Hindlimb muscle (tissue), 1 donor: ENCODE measurements around the gene SPRYD3. TPM values are rescaled to one million over a fixed set of nuclear protein-coding genes. Genes with fewer than 3 reads are reported as not detected.

ENCODE experiments used
- DNase-seq: peaks from one replicate; pipeline ENCODE4 v3.0.0-alpha.2; 2013
- polyA plus RNA-seq: library from polyadenylated mRNA; unstranded; fragments of 120-200 nt; gene quantifications from one replicate; pipeline ENCODE4 v1.2.1, GENCODE V29; 2013; ENCODE audit not compliant: insufficient read length

SPRYD3 gene
- polyA plus RNA-seq, 1 donor, result 17.4 TPM

DNA sequence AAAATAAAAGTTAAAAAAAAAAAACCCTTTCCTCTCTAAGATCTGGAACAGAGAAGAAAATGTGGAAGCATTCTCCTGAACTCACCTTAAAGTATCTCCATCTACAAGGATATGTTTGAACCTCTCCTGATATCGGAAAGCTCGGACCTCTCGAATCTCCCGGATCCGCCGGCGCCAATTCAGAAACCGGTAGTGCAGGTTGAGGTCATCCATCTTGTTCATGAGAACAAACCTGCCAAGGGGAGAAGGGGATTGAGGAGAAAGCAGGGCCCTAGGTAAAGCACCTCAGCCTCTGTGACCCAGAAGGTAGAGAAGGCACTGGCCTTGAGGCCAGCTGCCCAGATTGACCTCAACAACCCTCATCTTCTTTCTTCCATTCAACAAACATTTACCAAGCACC lies 2.2 kb downstream of the SPRYD3 start:
- DNase-seq, result no peak

DNA sequence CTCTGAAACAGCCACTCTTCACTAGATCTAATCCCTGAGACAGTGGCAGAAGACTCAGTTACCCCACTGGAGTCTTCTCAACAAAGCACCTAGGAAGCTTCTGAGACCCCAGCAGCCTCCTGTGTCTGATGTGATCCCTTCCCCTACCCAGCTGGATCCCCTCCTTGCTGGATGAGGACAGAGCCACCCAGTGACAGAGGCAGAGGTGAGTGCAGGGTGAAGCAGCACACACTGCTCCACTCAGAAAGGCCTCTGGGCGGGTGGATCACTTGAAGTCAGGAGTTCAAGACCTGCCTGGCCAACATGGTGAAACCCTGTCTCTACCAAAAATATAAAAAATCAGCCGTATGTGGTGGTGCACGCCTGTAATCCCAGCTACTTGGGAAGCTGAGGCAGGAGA lies 2.7 kb downstream of the SPRYD3 start:
- DNase-seq, result no peak

DNA sequence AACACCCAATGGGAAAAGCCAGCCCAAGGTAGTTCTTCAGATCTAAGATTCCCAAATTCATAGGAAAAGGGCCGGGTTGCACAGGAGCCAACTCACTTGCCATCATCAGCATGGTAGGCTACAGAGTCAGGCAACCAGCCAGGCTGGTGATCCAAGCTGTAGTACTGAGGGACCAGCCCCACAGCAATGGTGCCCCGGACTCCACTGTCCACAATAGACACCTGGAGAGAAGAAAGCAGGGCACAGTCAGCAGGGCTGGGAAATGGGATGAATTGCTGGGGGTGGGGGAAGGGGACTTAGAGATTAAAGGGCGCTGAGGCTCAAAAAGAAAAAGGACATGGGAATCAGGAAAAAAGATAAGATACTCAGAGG lies 4.2 kb downstream of the SPRYD3 start:
- DNase-seq, result no peak

DNA sequence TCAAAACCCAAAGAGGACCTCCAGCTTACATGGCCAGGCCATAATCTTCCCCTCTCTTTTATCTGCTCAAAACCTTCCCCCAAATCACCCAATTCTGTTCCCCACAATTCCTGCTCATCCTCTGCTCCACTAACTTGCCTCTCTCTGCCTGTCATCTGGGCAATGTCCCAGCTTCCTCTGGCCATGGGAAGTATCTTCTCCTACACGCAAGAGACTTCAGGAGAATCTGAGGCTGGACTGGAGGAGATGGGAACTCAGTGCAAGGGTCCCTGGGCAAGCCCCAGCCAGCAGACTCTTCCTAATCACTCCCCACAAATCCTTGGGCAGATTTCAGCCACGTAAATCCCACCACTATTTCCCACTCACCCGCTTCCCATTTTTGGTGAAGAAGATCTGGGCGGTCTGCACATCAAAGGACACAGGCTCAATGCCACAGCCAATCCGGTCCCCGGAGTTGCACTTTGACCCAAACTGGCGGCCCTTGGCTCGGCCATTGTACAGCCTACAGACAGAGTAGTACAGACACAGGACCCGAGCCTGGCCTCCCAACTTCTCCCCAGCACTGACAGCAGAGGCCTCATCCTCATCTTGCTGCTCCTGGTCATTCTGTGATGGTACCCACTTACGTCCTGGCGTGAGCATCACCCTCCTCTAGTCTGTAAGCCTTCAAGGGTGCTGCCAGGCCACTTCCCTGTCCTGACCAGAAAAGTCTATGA lies 4.7 kb downstream of the SPRYD3 start:
- DNase-seq, result peak; percentile 32

DNA sequence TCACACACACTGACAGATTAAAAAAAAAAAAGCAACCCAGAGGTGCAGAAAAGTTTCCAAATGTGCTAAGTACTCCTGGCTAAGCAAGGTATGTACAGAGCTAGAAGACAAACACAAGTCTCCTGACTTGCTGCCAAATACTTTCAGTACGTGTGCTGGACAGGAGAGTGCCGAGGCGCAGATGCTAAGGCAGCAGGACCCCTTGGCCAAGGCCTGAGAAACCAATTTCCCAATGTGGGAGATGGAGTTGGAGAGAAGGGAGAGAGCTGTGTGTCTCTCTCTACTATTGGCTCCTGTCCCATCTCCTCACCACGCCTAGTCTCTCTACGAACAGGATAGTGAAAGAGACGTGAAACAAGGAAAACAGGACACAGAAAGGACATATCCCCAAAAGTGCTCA lies 5.3 kb downstream of the SPRYD3 start:
- peak; percentile 62 for DNase-seq

DNA sequence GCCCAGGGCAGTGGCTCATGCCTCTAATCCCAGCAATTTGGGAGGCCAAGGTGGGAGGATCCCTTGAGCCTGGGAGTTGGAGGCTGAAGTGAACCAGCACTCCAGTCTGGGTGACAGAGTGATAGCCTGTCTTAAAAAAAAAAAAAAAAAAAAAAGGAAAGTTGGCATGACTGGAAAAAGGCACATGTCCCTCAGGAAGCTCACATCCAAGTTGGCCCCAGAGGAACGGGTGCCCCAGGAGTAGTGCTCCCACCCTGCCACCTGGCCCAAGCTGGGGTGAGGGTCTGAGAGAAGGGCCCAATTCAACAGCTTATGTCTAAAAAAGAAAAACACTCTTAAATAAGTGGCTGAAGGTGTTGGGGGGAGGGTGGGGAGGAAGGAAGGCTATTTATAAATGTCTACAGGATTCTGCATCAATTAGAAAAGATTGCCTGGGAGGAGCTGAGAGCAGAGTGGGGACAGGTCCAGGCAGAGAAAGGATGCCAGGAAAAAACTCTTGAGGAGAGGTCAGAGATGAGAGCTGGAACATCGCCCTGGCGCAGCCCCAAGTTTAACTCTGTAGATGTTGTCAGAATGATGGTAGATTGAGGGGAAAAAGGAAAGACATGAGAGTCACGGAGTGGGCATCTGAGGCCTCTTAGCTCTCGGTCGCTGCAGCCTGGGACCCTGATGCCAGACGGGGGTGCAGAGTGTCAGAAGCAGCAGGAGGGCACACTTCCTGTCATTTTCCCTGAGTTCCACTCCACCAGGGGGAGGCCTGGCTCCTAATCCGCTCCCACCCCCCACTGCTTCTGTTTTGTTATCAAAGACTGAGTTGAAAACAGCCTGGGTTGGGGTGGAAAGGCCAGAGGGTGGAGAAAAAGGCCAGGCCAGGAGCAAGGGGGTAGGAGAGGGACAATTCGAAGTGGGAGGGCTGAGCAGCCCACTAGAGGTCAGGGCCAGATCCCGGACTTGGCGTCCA lies 7.3 kb downstream of the SPRYD3 start:
- DNase-seq, result peak; percentile 94

DNA sequence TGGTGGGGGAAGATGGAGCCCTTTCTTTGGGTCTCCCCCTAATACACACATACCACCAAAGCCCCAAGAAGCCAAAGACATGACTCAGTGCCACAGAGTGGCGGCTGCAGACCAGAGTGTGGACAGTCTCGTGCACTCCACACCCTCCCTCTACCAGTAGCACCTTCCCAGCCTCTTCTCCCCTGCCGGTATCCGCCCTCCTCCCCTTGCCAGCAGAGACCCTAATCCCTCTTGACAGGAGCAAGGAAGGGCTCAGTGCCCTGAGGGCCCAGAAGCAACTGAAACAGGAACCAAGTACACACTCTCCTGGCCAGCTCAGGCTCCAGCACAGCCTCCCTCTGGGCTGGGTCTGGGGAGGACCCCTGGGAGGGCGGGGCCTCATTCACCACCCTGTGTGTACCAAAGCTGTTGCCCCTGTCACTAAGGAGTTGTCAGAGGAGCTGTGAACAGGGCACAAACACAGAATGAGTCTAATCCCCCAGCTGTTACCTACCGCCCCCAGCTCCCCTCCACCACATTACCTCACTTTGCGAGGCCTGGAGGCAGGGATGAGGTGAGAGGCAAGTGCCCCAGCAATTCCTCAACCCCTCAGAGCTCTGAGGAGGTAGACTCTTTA lies 8.2 kb downstream of the SPRYD3 start:
- DNase-seq, result no peak

DNA sequence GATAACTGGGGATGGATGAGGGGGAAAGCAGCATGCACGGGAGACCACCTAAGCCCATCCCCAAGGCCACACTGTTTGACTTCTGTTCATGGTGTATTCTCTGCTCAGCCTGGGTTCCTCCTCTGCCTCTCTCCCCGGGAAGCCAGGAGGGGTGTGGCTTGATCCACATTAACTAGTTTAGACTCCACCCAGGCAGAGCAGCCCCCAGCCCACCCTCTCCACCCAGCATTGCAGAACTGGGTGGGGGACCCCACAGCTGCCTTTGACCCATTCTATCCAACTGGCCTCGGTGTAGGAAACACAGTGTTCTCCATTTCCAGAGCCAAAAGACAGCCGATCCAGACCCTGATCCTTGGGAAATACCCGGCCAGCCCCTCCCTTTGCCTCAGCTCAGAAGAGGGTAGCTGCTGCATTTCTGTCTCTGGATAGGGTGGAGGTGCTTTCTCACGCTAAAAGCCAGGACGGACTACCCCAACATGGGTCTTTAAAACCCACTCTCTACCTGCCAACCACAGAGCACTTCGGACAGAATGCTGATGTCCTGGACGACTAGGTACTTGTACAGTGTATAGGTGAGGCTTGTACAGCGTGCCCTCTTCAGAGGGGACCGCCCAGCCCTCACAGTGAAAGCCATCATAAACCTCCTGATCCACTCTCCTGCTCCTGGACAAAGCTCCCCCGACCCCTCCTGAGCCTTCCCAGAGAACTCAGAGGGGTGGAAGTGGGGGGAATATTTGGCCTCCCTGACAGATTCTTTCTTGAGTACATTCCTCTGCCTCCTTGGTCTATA lies 9.4 kb downstream of the SPRYD3 start:
- DNase-seq, result peak; percentile 79

DNA sequence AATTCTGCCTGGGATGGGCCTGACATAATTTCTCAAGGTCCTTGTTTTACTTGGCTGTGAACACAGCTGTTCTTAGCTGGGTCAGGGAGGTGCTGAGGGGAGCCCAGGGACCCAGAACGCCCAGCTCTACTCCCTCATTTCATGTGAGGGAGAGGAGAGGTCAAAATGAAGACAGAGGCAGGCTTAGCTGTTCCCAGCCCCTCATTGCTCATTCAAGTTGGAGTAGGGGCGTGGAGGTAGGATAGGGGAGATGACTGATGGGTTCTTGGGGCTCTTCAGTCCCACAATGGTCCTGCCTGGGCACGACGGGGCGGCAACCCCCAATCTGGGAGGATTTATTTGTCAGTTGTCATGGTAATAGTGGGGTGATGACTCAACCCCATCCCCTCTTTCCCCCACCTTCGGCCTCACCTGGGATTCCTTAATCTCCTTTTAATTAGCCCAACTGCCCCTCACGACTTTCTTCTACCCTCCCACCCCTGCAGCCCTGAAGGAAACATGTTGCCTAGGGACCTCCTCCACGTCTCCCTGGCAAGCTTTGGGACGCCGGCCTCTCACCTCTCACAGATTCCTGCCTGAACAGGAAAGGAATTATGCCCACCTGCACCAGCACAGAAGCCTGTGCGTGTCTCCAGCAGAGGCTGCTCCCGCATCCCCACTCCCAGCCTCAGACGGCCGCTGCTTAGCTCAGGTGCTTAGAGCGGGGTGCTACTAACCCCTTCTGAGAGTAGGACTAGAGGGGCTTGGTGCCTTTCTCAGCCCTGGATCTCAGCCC lies 10.2 kb downstream of the SPRYD3 start:
- no peak for DNase-seq

DNA sequence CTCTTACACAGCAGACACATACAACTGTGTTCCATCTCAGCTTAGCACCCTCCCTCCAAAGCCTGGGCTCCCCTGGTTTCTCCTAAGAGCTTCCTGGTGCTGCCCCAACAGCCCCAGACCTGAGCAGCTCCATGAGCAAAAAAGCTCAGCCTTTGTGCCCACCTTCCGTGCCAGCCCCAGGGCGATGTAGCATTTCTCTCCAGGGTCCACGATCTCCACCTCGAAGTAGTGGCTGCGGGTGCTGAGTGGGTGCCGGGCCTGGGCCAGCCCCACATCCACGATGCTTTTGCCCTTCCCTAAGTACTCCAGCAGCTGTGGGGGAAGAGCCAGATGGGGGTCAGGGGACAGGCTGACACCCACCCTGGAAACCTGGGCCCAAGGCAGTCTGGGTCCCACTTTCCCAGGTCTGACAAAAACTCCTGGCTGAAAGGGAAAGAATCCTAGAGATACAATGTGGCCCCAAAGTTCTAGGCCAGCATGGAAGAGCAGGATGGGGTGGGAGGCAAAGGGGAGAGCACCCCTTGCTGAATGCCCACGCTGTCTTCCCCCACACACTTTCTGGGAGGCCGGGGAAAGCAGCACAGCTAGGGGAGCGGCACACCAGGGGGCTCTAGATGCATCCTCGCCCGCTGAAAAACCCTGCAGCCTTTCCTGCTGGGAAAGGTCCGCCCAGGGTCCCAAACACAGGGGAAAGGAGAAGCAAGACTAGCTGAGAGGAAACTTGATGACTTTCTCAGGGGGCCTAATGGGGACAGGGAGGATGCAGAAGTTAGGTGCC lies 11.0 kb downstream of the SPRYD3 start:
- no peak for DNase-seq

DNA sequence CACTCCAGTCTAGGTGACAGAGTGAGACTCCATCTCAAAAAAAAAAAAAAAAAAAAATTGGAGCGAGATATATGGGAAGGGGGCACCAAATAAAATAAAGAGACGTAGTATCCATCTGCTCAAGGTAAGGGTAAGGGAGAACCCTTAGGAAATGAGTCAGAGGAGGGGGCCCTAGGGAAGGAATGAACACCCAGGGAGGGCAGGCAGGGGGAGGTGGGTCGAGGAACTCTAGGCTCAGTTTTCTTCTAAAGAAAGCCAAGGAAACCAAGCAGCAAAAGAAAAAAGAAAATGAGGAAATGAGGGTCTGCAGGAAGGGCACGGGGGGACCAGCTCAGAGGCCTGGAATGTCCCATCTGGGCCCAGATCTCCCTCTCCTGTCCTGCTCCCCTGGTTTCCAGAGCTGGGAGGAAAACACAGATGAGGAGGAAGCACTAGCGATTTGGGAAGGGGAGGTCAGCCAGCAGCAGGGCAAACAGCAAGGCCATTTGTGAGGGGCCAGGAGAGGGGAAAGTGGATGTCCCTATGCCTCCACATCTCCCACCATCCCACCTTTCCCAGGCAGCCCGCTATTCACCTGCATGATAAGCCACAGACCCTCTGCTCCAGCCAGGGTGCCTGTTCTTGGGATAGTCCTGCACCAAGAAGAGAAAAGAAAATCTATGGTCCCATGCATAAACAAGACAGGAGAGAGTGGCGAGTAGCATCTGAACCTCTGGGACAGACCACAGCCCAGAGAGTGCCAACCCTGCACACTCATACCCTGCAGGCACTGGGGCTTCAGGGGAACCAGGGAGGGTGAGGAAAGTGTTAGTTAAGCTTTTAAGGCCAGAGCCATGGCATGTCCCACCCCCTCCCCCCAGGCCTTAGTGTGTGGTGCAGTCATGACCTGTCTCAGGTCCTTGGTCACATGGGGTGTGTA lies 11.9 kb downstream of the SPRYD3 start:
- DNase-seq, result no peak

DNA sequence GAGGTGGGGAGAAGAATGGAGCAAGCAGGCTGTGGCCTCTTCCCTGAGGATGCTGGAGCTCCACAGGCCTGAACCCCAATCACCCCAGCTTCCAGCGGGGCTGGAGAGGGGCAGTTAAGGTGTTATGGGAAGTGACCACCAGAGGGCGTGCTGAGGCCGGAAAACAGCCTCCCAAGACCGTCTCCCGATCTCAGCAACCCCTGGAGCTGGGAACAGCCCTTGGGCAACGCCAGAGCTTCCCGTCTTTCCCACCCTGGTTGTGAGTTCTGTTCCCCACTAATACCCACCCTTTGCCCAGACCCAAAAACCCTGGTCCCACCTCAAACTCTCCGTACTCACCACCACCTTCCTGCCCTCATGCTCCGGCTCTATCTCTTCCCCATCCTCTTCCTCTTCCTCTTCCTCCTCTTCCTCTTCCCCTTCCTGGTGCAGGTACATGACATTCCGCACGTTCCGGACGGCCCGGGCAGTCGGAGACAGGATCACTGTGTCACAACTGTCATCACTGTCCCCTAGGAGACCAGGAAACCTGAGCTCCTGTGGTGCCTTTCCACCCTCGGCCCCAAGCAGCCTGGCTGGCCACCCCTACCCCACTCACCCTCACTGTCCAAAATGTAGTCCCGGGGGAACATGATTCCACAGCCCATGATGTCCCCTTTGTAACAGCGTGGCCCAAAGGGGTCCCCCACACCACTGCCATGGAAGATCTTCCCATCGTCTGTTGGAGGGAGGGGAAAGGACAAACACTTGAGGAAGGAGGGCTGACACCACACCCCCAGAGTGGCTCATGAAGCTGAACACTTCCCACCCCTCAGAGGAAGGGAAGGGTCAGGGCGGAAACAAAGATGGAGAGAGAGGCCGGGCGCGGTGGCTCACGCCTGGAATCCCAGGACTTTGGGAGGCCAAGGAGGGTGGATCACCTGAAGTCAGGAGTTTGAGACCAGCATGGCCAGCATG lies 12.9 kb downstream of the SPRYD3 start:
- DNase-seq, result peak; percentile 86

DNA sequence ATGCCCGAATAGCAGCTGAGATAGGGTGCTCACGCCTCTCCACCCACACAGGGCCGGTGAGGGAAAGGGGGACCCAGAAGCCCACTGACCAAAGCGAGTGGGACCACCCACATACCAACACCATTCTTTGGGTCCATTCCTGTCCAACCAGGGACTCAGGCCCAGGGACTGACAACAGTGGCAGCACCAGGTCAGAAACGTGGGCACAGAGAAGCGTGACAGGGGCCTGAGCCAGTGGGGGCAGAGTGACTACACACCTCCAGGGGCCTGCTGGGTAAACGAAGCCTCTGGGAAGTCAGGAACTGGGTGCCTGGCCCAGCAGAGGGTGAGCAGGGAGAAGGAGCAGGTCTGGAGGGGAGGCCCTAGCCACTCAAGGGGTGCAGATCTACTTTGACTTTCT lies 13.7 kb downstream of the SPRYD3 start:
- no peak for DNase-seq

DNA sequence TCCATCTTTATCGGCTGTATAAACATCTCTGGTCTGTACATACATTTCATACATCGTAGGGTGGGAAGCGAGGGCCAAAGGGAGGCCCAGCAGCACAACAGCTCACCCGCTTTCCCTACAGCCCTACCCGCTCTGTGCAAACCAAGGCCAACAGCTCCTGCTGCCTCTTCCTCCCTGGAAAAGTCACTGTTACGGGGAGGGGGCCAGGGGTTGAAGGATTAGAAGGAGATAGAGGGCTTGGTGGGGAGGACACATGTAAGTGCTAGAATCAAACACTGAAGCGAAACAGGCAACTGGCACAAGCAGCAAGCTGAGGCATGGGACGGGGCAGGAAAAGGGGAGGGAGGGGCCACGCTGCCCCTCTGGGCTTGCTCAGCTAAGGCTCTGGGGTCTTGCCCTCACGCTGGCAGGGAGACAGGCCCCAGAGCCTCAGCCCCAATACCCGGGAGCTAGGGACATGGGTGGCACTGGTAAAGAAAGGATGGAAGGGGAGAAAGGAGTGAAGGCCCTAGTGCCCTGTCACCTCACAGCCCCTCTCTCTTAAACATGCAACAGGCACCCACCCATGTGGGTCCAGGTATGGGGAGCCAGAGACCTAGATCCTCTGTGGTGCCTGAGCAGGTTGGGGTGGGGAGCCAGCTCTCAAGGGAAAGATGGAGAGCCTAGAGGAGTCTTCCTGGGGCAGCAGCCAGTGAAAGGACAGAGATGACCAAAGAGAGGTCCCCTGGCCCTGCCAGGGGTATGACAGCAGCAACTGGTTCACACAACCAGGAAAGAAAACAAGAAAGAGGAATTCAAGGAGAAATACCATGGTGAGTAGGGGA lies 14.4 kb downstream of the SPRYD3 start:
- DNase-seq, result no peak

DNA sequence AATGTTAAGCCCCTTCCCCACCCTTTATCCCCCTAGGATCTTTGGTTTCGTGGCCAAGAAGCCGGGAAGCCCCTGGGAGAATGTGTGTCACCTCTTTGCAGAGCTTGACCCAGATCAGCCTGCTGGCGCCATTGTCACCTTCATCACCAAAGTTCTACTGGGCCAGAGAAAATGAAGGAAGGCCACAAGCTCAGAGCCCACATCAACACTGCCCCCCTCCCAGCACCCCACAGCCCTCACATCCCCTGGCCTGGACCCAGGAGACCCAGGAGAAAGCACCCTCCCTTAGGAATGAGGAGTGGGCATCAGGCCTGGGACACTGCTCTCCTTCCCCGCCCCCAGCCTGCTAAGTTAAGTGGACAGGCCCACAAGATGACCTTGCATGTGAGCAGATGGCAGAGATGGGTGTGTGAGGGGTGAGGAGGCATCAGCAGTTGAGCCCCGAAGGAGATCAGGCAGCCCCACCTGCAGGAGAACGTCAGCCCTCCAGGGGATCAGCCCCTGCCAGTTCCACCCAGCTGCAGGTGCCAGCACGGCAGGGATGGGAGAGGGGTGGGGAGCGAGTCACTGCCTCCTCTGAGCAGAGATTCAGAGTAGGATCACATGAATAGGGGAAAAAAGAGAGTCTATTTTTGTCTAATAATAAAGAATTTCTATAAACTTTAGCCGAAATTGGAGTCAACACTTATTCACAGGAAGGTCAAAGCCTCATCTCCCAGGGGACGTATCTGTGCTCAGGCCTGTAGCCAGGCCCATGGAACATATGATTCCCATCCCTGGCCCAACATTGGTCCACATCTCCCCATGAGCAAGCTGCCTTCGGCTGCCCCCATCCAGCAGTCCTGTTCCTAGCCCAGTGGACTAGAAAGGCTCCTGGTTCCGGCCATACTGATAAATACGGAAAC lies 15.2 kb downstream of the SPRYD3 start:
- DNase-seq, result peak; percentile 84

DNA sequence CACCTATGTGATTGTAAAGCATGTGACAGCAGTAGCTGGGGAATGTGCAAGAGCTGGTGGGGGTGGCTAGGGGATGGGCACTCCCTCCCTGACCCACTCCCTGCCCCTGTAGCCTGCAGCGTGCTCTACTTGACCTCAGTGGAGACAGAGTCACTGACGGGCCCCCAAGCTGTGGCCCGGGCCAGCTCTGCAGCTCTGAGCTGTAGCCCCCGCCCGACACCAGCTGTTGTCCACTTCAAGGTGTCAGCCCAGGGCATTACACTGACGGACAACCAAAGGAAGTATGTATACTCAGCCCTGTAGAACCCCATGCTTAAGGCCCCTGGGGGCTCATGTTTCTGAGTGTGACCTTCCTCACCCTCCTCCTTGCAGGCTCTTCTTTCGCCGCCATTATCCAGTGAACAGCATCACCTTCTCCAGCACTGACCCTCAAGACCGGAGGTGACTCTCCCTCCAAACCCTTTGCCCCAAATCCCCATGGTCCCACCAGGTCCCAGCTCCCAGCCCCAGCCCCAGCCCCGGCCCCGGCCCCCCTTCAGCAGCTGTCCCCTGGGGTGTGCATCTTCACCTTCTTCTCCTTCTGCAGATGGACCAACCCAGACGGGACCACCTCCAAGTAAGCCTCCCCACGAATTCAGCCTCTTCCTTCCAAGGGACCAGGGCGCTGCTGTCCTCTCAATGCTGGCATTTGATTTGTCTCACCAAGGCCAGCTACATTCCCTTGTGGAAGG lies 16.0 kb downstream of the SPRYD3 start:
- no peak for DNase-seq
